NCI-H748 treated with DMSO at 0.1 percent for 48 hours (cell line): ENCODE measurements around the gene TMEM52.

Experiments
- DNase-seq: peaks from one replicate; lab custom pipeline; 2025; lab: John Stamatoyannopoulos, UW

Gene TMEM52

GRCh38 chr1:1918901-1919303, at the start of gene TMEM52:
TSS of gene TMEM52 (minus strand) at chr1:1919279. CDS start at chr1:1919265, 14 bp downstream.
- no peak for DNase-seq

GRCh38 chr1:1967879-1968278, 48.8 kb upstream of the TMEM52 start:
- no peak for DNase-seq

- DNase-seq = no peak
Observed at GRCh38 chr1:1967151-1967550, 48.1 kb upstream of the TMEM52 start.

- DNase-seq = no peak
Observed at GRCh38 chr1:1966071-1966740, 47.1 kb upstream of the TMEM52 start.

- no peak for DNase-seq
Observed at GRCh38 chr1:1965546-1965945, 46.5 kb upstream of the TMEM52 start.

- DNase-seq = no peak
Observed at GRCh38 chr1:1964811-1965210, 45.7 kb upstream of the TMEM52 start.

- DNase-seq = no peak
Observed at GRCh38 chr1:1963570-1963969, 44.5 kb upstream of the TMEM52 start.

GRCh38 chr1:1962752-1963151, 43.7 kb upstream of the TMEM52 start:
- DNase-seq = no peak

GRCh38 chr1:1960480-1961196, 41.6 kb upstream of the TMEM52 start:
- no peak for DNase-seq

GRCh38 chr1:1959840-1960479, 40.9 kb upstream of the TMEM52 start:
- peak; percentile 28 for DNase-seq

GRCh38 chr1:1959459-1959839, 40.4 kb upstream of the TMEM52 start:
- DNase-seq = no peak

- no peak for DNase-seq
Observed at GRCh38 chr1:1958071-1958541, 39.0 kb upstream of the TMEM52 start.

GRCh38 chr1:1957533-1957961, 38.5 kb upstream of the TMEM52 start:
- DNase-seq = no peak

- no peak for DNase-seq
Observed at GRCh38 chr1:1956586-1957532, 37.8 kb upstream of the TMEM52 start.

GRCh38 chr1:1956101-1956500, 37.0 kb upstream of the TMEM52 start:
- DNase-seq = no peak

GRCh38 chr1:1955621-1956094, 36.6 kb upstream of the TMEM52 start:
- DNase-seq = no peak

- DNase-seq = no peak
Observed at GRCh38 chr1:1954831-1955441, 35.9 kb upstream of the TMEM52 start.

GRCh38 chr1:1954015-1954414, 34.9 kb upstream of the TMEM52 start:
- no peak for DNase-seq

- DNase-seq = no peak
Observed at GRCh38 chr1:1950940-1951339, 31.9 kb upstream of the TMEM52 start.

- no peak for DNase-seq
Observed at GRCh38 chr1:1948783-1949182, 29.7 kb upstream of the TMEM52 start.

- DNase-seq = no peak
Observed at GRCh38 chr1:1947493-1947892, 28.4 kb upstream of the TMEM52 start.
